ENCODE measurements around the gene KCNH3. TPM values are rescaled to one million over a fixed set of nuclear protein-coding genes. Genes with fewer than 3 reads are reported as not detected.

The KCNH3 gene
- total RNA-seq, 1 donor from 2014 or later, result 2.3 TPM

DNA sequence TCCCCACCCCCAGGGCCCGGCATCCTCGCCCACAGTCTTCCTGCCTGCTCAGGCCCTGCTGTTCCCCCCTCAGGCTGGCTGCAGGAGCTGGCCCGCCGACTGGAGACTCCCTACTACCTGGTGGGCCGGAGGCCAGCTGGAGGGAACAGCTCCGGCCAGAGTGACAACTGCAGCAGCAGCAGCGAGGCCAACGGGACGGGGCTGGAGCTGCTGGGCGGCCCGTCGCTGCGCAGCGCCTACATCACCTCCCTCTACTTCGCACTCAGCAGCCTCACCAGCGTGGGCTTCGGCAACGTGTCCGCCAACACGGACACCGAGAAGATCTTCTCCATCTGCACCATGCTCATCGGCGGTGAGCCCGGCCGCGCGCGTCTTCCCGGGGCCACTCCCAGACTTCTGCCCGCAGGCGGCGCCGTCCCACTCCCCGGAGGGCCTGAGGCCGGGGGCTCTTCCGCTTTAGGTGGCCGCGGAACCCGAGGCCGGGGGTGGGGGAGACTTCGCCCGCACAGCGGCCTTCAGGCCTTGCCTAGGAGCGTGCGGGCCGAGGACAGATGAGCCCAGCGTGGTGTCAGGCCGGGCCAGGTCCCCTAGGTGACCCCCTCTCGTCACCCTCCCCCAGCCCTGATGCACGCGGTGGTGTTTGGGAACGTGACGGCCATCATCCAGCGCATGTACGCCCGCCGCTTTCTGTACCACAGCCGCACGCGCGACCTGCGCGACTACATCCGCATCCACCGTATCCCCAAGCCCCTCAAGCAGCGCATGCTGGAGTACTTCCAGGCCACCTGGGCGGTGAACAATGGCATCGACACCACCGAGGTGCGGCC, 10.2 kb downstream of the KCNH3 start:
- Histone ChIP-seq H3K4me3 (peak overlapping the region; percentile 47), H3K4me1 (peaks cover 12% of the 10 kb centered on the region), H3K27ac (no peak overlapping the region), H3K9me3 (no peaks in the 10 kb centered on the region), H3K27me3 (ENCODE audit: low read depth) (peaks cover 40% of the 10 kb centered on the region), H3K36me3 (no peaks in the 10 kb centered on the region)
- ATAC-seq, result peak; percentile 34 to 41
- intact Hi-C loops (cut with DNase I), result no loop called here
- TF ChIP-seq, protein P1, sequence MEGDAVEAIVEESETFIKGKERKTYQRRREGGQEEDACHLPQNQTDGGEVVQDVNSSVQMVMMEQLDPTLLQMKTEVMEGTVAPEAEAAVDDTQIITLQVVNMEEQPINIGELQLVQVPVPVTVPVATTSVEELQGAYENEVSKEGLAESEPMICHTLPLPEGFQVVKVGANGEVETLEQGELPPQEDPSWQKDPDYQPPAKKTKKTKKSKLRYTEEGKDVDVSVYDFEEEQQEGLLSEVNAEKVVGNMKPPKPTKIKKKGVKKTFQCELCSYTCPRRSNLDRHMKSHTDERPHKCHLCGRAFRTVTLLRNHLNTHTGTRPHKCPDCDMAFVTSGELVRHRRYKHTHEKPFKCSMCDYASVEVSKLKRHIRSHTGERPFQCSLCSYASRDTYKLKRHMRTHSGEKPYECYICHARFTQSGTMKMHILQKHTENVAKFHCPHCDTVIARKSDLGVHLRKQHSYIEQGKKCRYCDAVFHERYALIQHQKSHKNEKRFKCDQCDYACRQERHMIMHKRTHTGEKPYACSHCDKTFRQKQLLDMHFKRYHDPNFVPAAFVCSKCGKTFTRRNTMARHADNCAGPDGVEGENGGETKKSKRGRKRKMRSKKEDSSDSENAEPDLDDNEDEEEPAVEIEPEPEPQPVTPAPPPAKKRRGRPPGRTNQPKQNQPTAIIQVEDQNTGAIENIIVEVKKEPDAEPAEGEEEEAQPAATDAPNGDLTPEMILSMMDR (IDR thresholded peaks at IDR 0.05), result peak; percentile 51
- no peak for DNase-seq

DNA sequence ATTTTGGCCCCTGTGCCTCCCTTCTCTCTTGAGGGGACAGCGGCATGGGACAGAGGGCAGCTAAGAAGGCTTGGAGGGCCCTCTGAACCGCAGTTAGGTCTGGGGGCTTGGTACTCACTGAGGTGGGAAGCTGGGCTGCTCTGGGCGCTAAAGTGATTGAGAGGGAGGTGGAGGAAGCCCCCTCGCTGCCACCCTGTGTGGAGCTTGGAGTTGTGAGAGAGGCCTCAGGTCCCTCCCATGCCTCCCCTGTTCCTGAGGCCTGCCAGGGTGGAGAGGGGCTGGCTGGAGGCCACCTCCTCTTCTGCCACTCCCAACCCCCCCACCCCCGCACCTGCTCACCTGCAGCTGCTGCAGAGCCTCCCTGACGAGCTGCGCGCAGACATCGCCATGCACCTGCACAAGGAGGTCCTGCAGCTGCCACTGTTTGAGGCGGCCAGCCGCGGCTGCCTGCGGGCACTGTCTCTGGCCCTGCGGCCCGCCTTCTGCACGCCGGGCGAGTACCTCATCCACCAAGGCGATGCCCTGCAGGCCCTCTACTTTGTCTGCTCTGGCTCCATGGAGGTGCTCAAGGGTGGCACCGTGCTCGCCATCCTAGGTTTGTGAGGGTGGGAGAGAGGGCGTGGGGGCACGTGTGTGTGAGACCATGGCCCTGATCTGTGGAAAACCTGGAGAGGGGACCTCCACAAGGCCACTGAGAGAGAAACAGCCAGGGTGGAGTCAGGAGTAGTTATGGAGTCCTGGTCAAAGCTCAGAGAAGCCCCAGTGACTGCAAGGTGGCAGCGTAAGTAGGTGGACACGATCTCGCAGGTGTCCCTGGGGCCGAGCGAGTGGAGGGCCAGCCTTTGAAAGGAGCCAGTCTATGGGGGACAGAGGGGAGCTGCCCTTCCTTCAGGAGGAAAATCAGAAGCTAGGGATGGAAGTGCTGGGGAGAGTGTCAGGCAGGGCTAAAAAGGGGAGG, 11.2 kb downstream of the KCNH3 start:
- intact Hi-C loops (cut with DNase I), result no loop called here
- no peak overlapping the region for H3K27ac ChIP-seq
- H3K4me1 ChIP-seq, result peaks cover 12% of the 10 kb centered on the region
- TF ChIP-seq, protein P1 (IDR thresholded peaks at IDR 0.05), result no peak
- DNase-seq (no peak), ATAC-seq (no peak)
- H3K36me3 ChIP-seq, result no peaks in the 10 kb centered on the region
- peaks cover 40% of the 10 kb centered on the region for H3K27me3 ChIP-seq (ENCODE audit: low read depth)
- no peak overlapping the region for H3K4me3 ChIP-seq
- H3K9me3 ChIP-seq, result no peaks in the 10 kb centered on the region

GRCh38 chr12:49550693-49551252, 11.9 kb downstream of the KCNH3 start:
- no peak for DNase-seq
- intact Hi-C loops (cut with DNase I), result no loop called here
- Histone ChIP-seq H3K9me3 (no peaks in the 10 kb centered on the region), H3K27me3 (ENCODE audit: low read depth) (peaks cover 40% of the 10 kb centered on the region), H3K27ac (no peak overlapping the region), H3K4me1 (peaks cover 12% of the 10 kb centered on the region), H3K36me3 (no peaks in the 10 kb centered on the region), H3K4me3 (no peak overlapping the region)
- TF ChIP-seq, protein P1 (IDR thresholded peaks at IDR 0.05), result no peak
- ATAC-seq, result no peak

DNA sequence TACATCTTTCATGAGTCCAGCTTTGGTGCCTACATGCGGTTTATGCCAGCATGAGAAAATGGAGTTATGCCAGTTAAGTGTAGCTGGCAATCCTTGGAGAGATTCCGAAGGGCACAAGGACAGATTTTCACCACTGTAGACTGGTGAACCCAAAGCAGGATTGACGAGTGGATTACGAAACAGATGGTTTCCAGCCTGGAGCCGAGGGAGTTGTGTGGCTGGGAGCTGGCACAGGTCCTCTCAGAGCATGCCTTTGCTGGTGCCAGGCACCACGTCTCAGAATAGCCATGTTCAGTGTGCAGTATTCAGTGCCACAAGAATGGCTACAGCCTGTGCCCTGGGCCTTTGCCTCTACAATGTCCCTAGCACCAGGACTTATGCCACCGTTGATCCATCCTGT, 13.2 kb downstream of the KCNH3 start:
- TF ChIP-seq, protein P1 (IDR thresholded peaks at IDR 0.05), result no peak
- Histone ChIP-seq H3K36me3 (peaks cover 8% of the 10 kb centered on the region), H3K9me3 (no peaks in the 10 kb centered on the region), H3K27ac (no peak overlapping the region), H3K27me3 (ENCODE audit: low read depth) (peaks cover 32% of the 10 kb centered on the region), H3K4me3 (no peak overlapping the region), H3K4me1 (peaks cover 12% of the 10 kb centered on the region)
- DNase-seq (no peak), ATAC-seq (peak in 1 of 2 donors; percentile 49)
- intact Hi-C loops (cut with DNase I), result no loop called here

GRCh38 chr12:49552425-49552824, 13.6 kb downstream of the KCNH3 start:
- intact Hi-C loops (cut with DNase I), result no loop called here
- Histone ChIP-seq H3K27ac (no peak overlapping the region), H3K9me3 (no peaks in the 10 kb centered on the region), H3K27me3 (ENCODE audit: low read depth) (peaks cover 27% of the 10 kb centered on the region), H3K4me3 (no peak overlapping the region), H3K4me1 (peaks cover 12% of the 10 kb centered on the region), H3K36me3 (peaks cover 13% of the 10 kb centered on the region)
- ATAC-seq (no peak), DNase-seq (no peak)
- TF ChIP-seq, protein P1 (IDR thresholded peaks at IDR 0.05), result no peak
